ENCODE results near the gene MAN1C1.

GRCh38 chr1:25727635-25728286 lies 111.2 kb downstream of the MAN1C1 start:
- no peak for TF ChIP-seq POLR2A (IDR thresholded peaks at IDR 0.05)
- TF ChIP-seq, protein P1, sequence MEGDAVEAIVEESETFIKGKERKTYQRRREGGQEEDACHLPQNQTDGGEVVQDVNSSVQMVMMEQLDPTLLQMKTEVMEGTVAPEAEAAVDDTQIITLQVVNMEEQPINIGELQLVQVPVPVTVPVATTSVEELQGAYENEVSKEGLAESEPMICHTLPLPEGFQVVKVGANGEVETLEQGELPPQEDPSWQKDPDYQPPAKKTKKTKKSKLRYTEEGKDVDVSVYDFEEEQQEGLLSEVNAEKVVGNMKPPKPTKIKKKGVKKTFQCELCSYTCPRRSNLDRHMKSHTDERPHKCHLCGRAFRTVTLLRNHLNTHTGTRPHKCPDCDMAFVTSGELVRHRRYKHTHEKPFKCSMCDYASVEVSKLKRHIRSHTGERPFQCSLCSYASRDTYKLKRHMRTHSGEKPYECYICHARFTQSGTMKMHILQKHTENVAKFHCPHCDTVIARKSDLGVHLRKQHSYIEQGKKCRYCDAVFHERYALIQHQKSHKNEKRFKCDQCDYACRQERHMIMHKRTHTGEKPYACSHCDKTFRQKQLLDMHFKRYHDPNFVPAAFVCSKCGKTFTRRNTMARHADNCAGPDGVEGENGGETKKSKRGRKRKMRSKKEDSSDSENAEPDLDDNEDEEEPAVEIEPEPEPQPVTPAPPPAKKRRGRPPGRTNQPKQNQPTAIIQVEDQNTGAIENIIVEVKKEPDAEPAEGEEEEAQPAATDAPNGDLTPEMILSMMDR (IDR thresholded peaks at IDR 0.05): no peak
- peak in 3 of 4 donors; percentile 61 to 71 (median 66) for TF ChIP-seq POLR2AphosphoS5 (IDR thresholded peaks at IDR 0.05)

Measured in sigmoid colon (tissue), 4 donors.